HEK293T (cell line): ENCODE measurements around the gene GJA4.

Experiments
- CTCF ChIA-PET: fragments of 350-600 bp; formaldehyde crosslinking; extraction: SDS; loops from one replicate; lab custom pipeline; 2021; ENCODE audit warnings: antibody characterized with exemption, inconsistent platforms; lab: Yijun Ruan, JAX
- POLR2A ChIA-PET: fragments of 350-600 bp; formaldehyde crosslinking; extraction: SDS; loops from one replicate; lab custom pipeline; 2020; ENCODE audit warnings: antibody characterized with exemption, inconsistent platforms; lab: Yijun Ruan, JAX
- DNase-seq: peaks from one replicate; pipeline ENCODE4 v3.0.0; 2012; ENCODE audit warnings: mixed read lengths; ENCODE audit errors: extremely low spot score
- ARNT ChIP-seq: fragments of 450-650 bp; IDR thresholded peaks from 2 replicates; pipeline ENCODE4 v1.6.1; 2017; ENCODE audit warnings: mild to moderate bottlenecking
- BHLHE40 ChIP-seq: fragments of 450-650 bp; IDR thresholded peaks from 2 replicates; pipeline ENCODE4 v1.6.1; 2016; ENCODE audit warnings: mild to moderate bottlenecking, moderate library complexity, borderline replicate concordance
- CTBP1 ChIP-seq: fragments of 450-650 bp; IDR thresholded peaks from 2 replicates; pipeline ENCODE4 v1.6.1; 2016; ENCODE audit warnings: borderline replicate concordance
- ELF4 ChIP-seq: fragments of 450-650 bp; IDR thresholded peaks from 2 replicates; pipeline ENCODE4 v1.6.1; 2017; ENCODE audit warnings: antibody characterized with exemption
- FOXA1 ChIP-seq: fragments of 450-650 bp; IDR thresholded peaks from 2 replicates; pipeline ENCODE4 v1.6.1; 2016; ENCODE audit warnings: mild to moderate bottlenecking
- FOXK2 ChIP-seq: fragments of 450-650 bp; IDR thresholded peaks from 2 replicates; pipeline ENCODE4 v1.6.1; 2016; ENCODE audit warnings: mild to moderate bottlenecking
- FOXM1 ChIP-seq: fragments of 450-650 bp; IDR thresholded peaks from 2 replicates; pipeline ENCODE4 v1.6.1; 2017; ENCODE audit warnings: mild to moderate bottlenecking, borderline replicate concordance
- HDGF ChIP-seq: fragments of 450-650 bp; IDR thresholded peaks from 2 replicates; pipeline ENCODE4 v1.6.1; 2017; ENCODE audit warnings: antibody characterized with exemption, borderline replicate concordance
- L3MBTL2 ChIP-seq: fragments of 450-650 bp; conservative IDR thresholded peaks from 2 replicates; pipeline ENCODE4 v1.6.1; 2016; ENCODE audit warnings: mild to moderate bottlenecking
- LEF1 ChIP-seq: fragments of 450-650 bp; IDR thresholded peaks from 2 replicates; pipeline ENCODE4 v1.6.1; 2017; ENCODE audit warnings: mild to moderate bottlenecking, borderline replicate concordance
- NFRKB ChIP-seq: fragments of 450-650 bp; IDR thresholded peaks from 2 replicates; pipeline ENCODE4 v1.6.1; 2016; ENCODE audit warnings: mild to moderate bottlenecking, moderate library complexity
- SP1 ChIP-seq: fragments of 450-650 bp; IDR thresholded peaks from 2 replicates; pipeline ENCODE4 v1.6.1; 2017
- SUZ12 ChIP-seq: fragments of 450-650 bp; IDR thresholded peaks from 2 replicates; pipeline ENCODE4 v1.6.1; 2016; ENCODE audit warnings: mild to moderate bottlenecking
- TARDBP ChIP-seq: fragments of 450-650 bp; IDR thresholded peaks from 2 replicates; pipeline ENCODE4 v1.6.1; 2016
- ZNF384 ChIP-seq: fragments of 450-650 bp; IDR thresholded peaks from 2 replicates; pipeline ENCODE4 v1.6.1; 2016
- TF ChIP-seq, protein P1 (sequence below): fragments of 450-650 bp; IDR thresholded peaks from 2 replicates; pipeline ENCODE4 v1.6.1; 2016

The GJA4 gene

DNA sequence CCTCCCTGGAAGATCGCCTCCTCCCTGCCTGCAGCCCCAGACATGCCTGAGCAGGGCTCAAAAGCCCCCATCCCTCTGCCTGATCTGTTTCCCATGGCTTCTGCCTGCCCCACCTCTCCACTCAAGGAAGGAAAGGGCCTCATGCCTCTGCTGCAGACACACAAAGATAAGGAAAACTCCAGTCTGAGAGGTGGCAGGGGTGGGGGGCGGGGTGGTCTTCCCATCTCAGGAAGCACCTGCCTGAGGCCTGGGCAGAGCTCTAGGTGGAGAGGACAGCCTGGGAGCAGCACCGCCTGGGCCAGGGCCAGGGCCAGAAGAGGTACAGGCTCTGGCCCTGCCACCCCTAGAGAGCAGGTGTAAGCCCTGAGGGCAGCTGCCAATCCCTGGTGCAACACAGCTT lies 15.9 kb upstream of the GJA4 start:
- TF ChIP-seq L3MBTL2 (no peak), ARNT (no peak), BHLHE40 (no peak)
- POLR2A ChIA-PET, result no interaction called here
- CTCF ChIA-PET, result no interaction called here
- no peak for DNase-seq

GRCh38 chr1:34777519-34778321 lies 15.1 kb upstream of the GJA4 start:
- ChIA-PET CTCF (no interaction called here), POLR2A (no interaction called here)
- TF ChIP-seq BHLHE40, result no peak
- TF ChIP-seq NFRKB, result no peak
- TF ChIP-seq FOXA1, result no peak
- no peak for TF ChIP-seq ZNF384
- TF ChIP-seq FOXK2, result no peak
- DNase-seq, result no peak

DNA sequence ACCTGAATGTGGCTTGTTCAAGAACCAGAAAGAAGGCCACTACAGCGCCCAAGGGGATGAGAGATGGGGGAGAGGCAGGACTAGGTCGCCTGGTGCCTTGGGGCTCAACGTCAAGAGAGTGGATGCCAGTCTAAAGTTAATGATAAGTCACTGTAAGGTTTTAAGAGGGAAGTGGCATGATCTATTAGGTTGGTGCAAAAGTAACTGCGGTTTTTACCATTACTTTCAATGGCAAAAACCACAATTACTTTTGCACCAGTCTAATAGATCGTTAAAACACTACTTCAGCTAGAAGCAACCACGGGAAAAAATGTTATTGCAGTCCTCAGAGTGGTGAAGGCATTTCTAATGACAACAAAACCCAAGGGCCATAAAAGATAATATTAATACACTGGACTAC lies 14.4 kb upstream of the GJA4 start:
- DNase-seq, result no peak
- TF ChIP-seq ELF4 (peak; percentile 36; the same call in 1 of the 2 replicates), SP1 (no peak)
- ChIA-PET POLR2A (no interaction called here), CTCF (no interaction called here)

GRCh38 chr1:34779005-34779404 lies 13.8 kb upstream of the GJA4 start:
- TF ChIP-seq TARDBP (no peak), CTBP1 (no peak), FOXA1 (no peak), SP1 (no peak), BHLHE40 (no peak), ARNT (no peak), ZNF384 (no peak), LEF1 (no peak), HDGF (no peak), FOXM1 (no peak), ELF4 (no peak), NFRKB (no peak), L3MBTL2 (no peak), SUZ12 (no peak), FOXK2 (no peak)
- TF ChIP-seq, protein P1, sequence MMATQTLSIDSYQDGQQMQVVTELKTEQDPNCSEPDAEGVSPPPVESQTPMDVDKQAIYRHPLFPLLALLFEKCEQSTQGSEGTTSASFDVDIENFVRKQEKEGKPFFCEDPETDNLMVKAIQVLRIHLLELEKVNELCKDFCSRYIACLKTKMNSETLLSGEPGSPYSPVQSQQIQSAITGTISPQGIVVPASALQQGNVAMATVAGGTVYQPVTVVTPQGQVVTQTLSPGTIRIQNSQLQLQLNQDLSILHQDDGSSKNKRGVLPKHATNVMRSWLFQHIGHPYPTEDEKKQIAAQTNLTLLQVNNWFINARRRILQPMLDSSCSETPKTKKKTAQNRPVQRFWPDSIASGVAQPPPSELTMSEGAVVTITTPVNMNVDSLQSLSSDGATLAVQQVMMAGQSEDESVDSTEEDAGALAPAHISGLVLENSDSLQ, result no peak
- no peak for DNase-seq
- ChIA-PET CTCF (no interaction called here), POLR2A (no interaction called here)

DNA sequence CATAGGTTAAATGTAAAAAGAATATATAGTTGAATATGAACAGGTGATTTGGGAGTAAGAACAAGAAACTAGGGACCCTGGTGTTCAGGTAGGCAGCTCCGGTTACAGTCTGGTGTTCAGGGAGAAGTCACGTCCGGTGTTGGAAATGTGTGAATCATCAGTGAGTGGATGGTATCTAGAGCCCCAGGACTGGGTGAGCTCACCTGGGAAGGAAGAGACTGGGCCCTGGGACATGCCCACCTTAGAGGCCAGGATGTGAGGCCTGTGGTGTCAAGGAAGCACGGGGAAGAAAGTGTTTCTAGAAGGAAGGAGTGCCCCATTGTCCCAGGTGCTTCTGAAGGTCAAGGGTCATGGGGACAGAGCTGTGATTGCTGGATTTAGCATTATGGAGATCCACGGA lies 13.3 kb upstream of the GJA4 start:
- TF ChIP-seq LEF1, result no peak
- TF ChIP-seq NFRKB, result no peak
- ChIA-PET POLR2A (no interaction called here), CTCF (no interaction called here)
- DNase-seq, result no peak

GRCh38 chr1:34779962-34780361 lies 12.8 kb upstream of the GJA4 start:
- ChIA-PET CTCF (no interaction called here), POLR2A (no interaction called here)
- TF ChIP-seq ARNT (no peak), HDGF (no peak), TARDBP (no peak), BHLHE40 (no peak), FOXA1 (no peak), CTBP1 (no peak), ELF4 (no peak), SP1 (no peak), FOXM1 (no peak), SUZ12 (no peak)
- TF ChIP-seq, protein P1, result no peak
- no peak for DNase-seq

DNA sequence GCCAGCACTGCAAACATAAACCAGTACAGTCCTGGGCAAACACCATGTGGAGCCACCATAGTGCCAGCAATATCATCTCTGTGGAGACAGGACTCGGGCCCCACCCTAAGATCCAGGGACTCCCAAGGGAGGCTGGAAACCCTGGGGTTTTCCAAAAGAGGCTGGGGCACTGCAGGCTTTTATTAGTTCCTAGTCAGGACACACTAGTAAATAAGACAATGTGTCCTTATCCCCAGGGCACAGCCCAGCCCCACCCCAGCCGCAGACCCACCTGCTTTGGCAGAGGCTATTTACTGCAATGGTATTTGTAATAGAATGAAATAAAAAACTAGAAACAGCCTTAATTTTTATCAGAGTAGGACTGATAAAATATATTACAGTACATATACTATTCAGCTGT lies 12.3 kb upstream of the GJA4 start:
- ChIA-PET POLR2A (no interaction called here), CTCF (no interaction called here)
- no peak for TF ChIP-seq FOXA1
- no peak for TF ChIP-seq SUZ12
- TF ChIP-seq SP1, result no peak
- no peak for TF ChIP-seq LEF1
- TF ChIP-seq, protein P1, result no peak
- TF ChIP-seq HDGF, result no peak
- TF ChIP-seq ELF4, result no peak
- TF ChIP-seq ZNF384, result no peak
- TF ChIP-seq ARNT, result no peak
- TF ChIP-seq FOXK2, result no peak
- TF ChIP-seq FOXM1, result no peak
- TF ChIP-seq TARDBP, result no peak
- no peak for TF ChIP-seq BHLHE40
- TF ChIP-seq L3MBTL2, result no peak
- TF ChIP-seq CTBP1, result no peak
- no peak for DNase-seq
